Measurements from ENCODE around the gene VWA7.

VWA7 gene

GRCh38 chr6:31771992-31772358 is 5.2 kb downstream of the VWA7 start:
- no peak overlapping the region for H3K4me3 ChIP-seq (ENCODE audit: low read length)
- no peak for DNase-seq (ENCODE audit: low read depth)
- no peak for TF ChIP-seq CTCF (IDR thresholded peaks at IDR 0.05; ENCODE audit: insufficient read depth, low read depth, low read length, missing control alignments)

DNA sequence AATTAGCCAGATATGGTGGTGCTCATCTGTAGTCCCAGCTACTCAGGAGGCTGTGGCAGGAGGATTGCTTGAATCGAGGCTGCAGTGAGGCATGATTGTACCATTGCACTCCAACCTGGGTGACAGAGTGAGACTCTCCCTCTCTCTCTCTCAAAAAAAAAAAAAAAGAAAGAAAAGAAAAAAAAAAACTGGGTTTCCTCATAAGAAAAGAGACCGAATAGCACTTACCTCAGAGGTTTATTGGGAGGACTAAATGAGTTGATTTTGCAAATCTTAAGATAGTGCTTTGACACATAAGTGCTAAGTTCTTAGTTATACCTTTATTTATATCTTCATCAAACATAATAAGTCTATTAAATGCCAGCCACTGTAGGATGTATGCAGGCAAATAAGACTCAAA is 6.3 kb downstream of the VWA7 start:
- no peak for DNase-seq (ENCODE audit: low read depth)
- TF ChIP-seq CTCF (IDR thresholded peaks at IDR 0.05; ENCODE audit: insufficient read depth, low read depth, low read length, missing control alignments) = no peak
- no peak overlapping the region for H3K4me3 ChIP-seq (ENCODE audit: low read length)

DNA sequence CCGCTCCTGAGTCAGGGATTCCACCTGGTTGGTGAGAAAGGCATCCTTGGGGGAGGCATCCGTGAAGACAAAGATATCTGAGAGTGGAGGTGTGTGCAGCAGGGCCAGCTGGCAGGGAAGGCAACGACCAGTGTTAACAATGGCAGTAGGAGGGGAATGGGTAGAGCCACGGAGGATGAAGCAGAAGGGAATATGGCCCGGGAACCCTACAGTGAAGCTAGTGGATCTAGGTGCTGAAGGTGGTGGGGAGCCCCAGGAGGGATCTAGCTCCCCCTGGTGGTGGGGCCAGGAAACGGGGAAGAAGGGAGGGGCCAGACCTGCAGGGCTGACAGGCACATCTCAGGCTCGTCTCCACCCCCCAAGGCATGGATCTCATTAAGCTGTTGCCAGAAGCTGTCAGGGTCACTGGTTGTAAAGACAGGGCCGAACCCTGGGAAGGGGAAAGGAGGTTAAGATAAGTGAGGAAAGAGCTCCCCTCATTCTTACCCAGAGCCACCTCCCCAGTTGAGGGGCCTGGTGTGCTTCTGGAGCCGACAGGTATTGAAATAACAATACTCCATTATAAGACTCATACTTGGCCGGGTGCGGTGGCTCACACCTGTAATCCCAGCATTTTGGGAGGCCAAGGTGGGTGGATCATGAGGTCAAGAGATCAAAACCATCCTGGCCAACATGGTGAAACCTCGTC is 7.3 kb downstream of the VWA7 start:
- TF ChIP-seq CTCF (IDR thresholded peaks at IDR 0.05; ENCODE audit: insufficient read depth, low read depth, low read length, missing control alignments) = peak; percentile 85
- H3K4me3 ChIP-seq (ENCODE audit: low read length) = no peak overlapping the region
- DNase-seq (ENCODE audit: low read depth) = peak; percentile 83

GRCh38 chr6:31768363-31769257 is 8.5 kb downstream of the VWA7 start:
- no peak for DNase-seq (ENCODE audit: low read depth)
- no peak for TF ChIP-seq CTCF (IDR thresholded peaks at IDR 0.05; ENCODE audit: insufficient read depth, low read depth, low read length, missing control alignments)
- H3K4me3 ChIP-seq (ENCODE audit: low read length) = no peak overlapping the region

DNA sequence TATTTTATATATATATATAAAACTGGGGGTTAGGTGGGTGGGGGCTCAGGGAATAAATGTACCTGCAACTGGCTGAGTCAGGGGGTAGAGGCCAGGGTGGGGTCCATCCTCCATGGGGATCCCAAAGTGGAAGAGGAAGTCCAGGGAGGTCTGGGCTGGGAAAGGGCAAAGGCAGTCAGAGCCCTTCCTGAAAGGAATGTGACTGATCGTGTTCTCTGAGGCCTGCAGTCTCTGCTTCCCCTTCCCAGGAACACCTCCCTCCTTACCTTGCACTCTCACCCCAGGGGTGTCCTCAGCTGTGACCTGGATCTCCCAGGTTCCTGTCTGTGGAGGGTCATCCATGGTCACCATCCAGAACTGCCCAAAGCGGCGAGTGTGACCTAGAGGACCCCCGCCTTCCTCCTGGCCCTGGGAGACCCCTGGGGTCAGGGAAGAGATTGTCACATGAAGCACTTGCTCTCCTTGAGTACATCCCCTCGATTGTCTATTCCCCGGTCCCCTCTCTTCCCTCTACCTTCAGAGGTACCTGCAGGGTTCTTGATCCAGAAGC is 10.0 kb downstream of the VWA7 start:
- H3K4me3 ChIP-seq (ENCODE audit: low read length) = no peak overlapping the region
- no peak for DNase-seq (ENCODE audit: low read depth)
- TF ChIP-seq CTCF (IDR thresholded peaks at IDR 0.05; ENCODE audit: insufficient read depth, low read depth, low read length, missing control alignments) = no peak

- no peak for DNase-seq (ENCODE audit: low read depth)
- no peak overlapping the region for H3K4me3 ChIP-seq (ENCODE audit: low read length)
- TF ChIP-seq CTCF (IDR thresholded peaks at IDR 0.05; ENCODE audit: insufficient read depth, low read depth, low read length, missing control alignments) = no peak
These were observed 11.0 kb downstream of the VWA7 start for GRCh38 chr6:31765910-31766794.

Measured in epithelial cell of esophagus (primary cell).